Hepatocyte (in vitro differentiated cells): ENCODE data around the gene ANKRD66.

ENCODE experiments used
- CTCF ChIP-seq: fragments of 200-600 bp; sonication (generic); IDR thresholded peaks from 2 replicates; pipeline ENCODE4 v1.5.1; 2016; ENCODE audit warnings: antibody characterized with exemption, mild to moderate bottlenecking; ENCODE audit not compliant: poor library complexity
- EZH2 ChIP-seq: fragments of 200-600 bp; sonication (generic); IDR thresholded peaks from 2 replicates; pipeline ENCODE4 v1.6.1; 2016; ENCODE audit warnings: antibody characterized with exemption, mild to moderate bottlenecking, borderline replicate concordance
- EZH2phosphoT487 ChIP-seq: fragments of 200-600 bp; sonication (generic); IDR thresholded peaks from one replicate; pipeline ENCODE4 v1.6.1; 2018; ENCODE audit warnings: antibody characterized with exemption, mild to moderate bottlenecking, low read depth, moderate library complexity; ENCODE audit not compliant: unreplicated experiment, severe bottlenecking

GRCh38 chr6:46729787-46730326 is 16.9 kb upstream of the ANKRD66 start:
- TF ChIP-seq CTCF (no peak), EZH2 (no peak), EZH2phosphoT487 (no peak)
